NCI-H1436 (cell line): ENCODE data around the gene CD302.
"Not testable (repeated sequence)": the region's sequence is repeated elsewhere in the genome, so short reads cannot be mapped to it uniquely, and the experiment has no call there.

ENCODE experiments used
- DNase-seq: peaks from one replicate; lab custom pipeline; 2025; lab: John Stamatoyannopoulos, UW

CD302 gene

DNA sequence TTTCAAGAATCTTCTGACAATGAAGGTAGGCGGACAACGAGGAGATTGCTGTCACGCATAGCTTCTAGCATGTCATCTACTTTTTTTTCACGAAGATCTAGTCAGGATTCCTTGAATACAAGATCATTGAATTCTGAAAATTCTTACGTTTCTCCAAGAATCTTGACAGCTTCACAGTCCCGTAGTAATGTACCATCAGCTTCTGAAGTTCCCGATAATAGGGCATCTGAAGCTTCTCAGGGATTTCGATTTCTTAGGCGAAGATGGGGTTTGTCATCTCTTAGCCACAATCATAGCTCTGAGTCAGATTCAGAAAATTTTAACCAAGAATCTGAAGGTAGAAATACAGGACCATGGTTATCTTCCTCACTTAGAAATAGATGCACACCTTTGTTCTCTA, 49.9 kb downstream of the CD302 start:
- DNase-seq, result no peak

GRCh38 chr2:159745237-159745636, 52.8 kb downstream of the CD302 start:
- not testable (repeated sequence) for DNase-seq

- no peak for DNase-seq
These were observed 53.6 kb downstream of the CD302 start for GRCh38 chr2:159744363-159744762.

DNA sequence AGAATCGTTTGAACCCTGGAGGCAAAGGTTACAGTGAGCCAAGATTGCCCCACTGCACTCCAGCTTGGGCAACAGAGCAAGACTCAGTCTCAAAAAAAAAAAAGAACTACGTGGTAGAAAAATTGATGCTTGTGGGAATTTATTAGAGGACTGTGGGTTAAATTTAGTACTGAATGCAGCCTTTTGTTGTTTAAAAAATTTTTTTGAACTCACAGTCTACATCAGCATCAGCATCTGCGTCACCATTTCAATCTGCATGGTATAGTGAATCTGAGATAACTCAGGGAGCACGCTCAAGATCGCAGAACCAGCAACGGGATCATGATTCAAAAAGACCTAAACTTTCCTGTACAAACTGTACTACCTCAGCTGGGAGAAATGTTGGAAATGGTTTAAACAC, 55.2 kb downstream of the CD302 start:
- DNase-seq, result no peak

GRCh38 chr2:159738509-159739390, 59.3 kb downstream of the CD302 start:
- DNase-seq, result no peak

GRCh38 chr2:159737917-159738296, 60.1 kb downstream of the CD302 start:
- no peak for DNase-seq

GRCh38 chr2:159737292-159737916, 60.6 kb downstream of the CD302 start:
- no peak for DNase-seq

DNA sequence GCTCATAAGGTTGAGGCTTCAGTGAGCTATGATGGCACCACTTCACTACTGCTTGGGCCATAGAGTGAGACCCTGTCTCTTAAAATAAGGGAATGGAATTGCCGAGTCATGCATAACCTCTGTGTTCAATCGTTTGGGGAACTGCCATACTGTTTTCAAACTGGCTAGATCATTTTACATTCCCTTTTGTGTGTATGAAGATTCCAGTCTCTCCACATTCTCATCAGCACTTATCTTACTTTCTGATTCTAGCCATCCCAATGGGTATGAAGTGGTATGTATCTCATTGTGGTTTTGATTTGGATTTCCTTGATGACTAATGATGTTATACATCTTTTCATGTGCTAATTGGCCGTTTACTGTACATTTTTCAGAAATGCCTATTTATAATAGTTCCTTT, 62.0 kb downstream of the CD302 start:
- DNase-seq, result no peak

DNA sequence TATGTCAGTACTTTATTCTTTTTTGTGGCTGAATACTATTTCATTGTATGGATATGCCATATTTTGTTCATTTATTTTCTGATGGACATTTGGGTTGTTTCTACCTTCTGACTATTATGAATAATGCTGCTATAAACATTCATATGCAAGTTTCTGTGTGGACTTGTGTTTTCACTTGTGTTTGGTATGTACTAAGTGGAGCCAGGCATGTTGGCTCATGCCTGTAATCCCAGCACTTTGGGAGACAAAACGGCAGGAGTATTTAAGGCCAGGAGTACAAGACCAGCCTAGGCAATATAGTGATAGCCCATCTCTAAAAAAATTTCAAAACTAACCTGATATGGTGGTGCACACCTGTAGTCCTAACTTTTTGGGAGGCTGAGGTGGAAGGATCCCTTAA, 62.4 kb downstream of the CD302 start:
- no peak for DNase-seq

DNA sequence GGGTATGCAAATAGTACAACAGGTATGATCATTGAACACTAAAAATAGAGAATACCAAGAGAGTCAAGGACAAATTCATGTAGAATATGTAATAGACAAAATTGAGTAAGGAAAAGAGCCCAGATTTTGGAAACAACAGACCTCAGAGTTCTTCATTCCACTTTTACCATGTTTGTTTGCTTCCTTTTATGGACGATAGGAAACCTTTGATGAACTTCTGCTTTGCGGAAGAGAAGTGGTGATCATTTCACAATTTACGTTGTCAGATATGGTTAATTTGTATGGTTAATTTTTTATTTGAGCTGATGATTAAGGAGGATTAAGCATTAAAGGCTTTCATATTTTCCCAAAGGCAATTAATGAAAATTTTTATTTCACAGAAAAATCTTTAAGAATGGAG, 69.4 kb downstream of the CD302 start:
- no peak for DNase-seq

DNA sequence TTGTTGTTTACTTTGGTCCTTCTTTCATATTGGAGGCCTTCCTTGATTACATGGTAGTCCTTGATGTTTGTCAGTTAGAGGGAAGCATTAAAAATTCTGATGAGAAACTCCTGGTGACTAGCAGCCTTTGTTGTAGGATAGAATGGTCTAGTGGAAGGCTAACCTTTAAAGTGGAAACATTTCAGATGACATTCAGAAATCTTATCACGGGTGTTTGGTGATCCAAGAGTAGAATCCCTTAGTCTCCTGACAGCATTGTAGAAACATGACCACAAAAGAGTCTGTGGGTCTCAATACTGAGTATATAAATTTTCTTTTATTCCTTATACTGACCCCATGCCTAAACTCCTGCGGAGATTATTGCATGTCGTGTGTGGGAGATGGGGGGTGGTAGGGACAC, 72.3 kb downstream of the CD302 start:
- no peak for DNase-seq

- not testable (repeated sequence) for DNase-seq
These were observed 73.0 kb downstream of the CD302 start for GRCh38 chr2:159724795-159725572.

DNA sequence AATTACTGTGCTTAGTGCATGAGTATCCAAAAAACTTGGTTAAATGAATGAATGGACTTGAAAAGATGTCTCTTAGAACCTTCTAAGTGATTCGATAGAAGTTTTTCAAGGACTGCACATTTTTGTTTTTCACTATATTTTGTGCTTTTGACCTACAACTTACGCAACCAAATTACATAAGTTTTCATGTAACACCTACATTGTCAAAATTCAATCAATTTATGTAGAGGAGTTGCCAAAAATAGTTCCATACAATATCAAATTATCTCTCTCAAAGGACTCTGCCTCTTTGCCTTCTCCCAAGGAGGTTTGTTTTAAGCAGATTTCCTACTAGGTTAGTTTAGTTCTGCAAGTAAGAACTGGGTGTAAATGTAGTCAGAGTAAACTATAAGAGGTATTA, 75.4 kb downstream of the CD302 start:
- no peak for DNase-seq

DNA sequence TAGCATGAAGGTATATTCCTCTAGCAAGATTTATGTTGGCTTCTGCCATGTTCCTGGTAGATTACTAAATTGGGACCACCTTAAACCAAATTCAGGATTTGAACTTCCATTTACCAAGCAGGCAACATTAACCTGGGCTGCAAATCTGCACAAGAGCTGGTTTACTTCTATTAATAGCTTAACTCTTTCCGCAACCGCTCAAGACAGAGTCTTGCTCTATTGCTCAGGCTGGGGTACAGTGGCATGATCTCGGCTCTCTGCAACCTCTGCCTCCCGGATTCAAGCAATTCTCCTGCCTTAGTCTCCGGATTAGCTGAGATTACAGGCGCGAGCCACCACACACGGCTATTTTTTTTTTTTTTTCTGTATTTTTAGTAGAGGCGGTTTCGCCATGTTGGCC, 77.3 kb downstream of the CD302 start:
- no peak for DNase-seq
